Tibial nerve (tissue), 3 donors: ENCODE results near the gene SEC61A1.

Experiments
- EP300 ChIP-seq, 2 donors: sonication (generic); formaldehyde crosslinking; IDR thresholded peaks; one replicate each; pipeline ENCODE4 v1.6.1; 2017; ENCODE audit warnings: antibody characterized with exemption in 2 of 2, mild to moderate bottlenecking in 1 of 2
- POLR2A ChIP-seq, 2 donors: fragments of 450-650 bp; IDR thresholded peaks; one replicate each; pipeline ENCODE4 v1.6.1; 2017; ENCODE audit warnings: antibody characterized with exemption in 2 of 2, mild to moderate bottlenecking in 2 of 2, moderate library complexity in 2 of 2

GRCh38 chr3:128100161-128100560 lies 47.9 kb downstream of the SEC61A1 start:
- no peak for TF ChIP-seq EP300 (IDR thresholded peaks at IDR 0.05)
- no peak for TF ChIP-seq POLR2A (IDR thresholded peaks at IDR 0.05)
